DMS79 (cell line): ENCODE data around the gene FOXN4.

Source experiments
- DNase-seq: peaks from one replicate; lab custom pipeline; 2025; lab: John Stamatoyannopoulos, UW

Gene FOXN4

DNA sequence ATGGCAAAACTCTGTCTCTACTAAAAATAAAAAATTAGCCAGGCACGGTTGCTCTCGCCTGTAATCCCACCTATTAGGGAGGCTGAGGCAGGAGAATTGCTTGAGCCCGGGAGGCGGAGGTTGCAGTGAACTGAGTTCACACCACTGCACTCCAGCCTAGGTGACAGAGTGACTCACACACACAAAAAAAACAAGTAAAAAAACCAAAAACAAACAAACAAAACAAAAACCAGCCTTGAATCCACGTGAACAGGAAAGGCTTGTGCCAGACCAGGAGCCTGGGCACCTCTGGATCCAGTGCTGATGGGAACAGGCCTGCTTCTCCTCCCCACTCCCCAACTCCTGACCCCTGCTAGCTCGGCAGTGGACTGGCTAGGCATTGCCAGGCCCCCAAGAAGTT, 3.5 kb downstream of the FOXN4 start:
- no peak for DNase-seq

DNA sequence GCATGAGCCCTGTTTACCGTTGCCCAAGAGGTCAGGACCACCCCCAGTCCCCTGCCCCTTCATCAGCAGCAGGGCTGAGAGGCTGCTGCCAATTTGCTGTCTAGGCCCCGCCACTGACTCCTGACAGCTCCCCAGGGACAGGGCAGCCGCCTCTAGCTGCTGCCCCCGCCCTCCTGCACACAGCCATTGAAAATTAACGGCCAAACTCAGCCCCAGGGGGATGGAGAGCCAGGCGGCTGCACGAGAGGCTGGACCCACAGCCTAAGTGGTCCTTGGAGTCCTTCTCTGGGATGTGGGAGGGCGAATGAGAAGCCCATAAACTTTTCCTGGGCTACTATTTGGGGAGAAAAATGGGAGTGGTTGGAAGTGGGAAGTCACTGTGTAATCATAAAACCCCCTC, 4.6 kb downstream of the FOXN4 start:
- peak; percentile 38 for DNase-seq

DNA sequence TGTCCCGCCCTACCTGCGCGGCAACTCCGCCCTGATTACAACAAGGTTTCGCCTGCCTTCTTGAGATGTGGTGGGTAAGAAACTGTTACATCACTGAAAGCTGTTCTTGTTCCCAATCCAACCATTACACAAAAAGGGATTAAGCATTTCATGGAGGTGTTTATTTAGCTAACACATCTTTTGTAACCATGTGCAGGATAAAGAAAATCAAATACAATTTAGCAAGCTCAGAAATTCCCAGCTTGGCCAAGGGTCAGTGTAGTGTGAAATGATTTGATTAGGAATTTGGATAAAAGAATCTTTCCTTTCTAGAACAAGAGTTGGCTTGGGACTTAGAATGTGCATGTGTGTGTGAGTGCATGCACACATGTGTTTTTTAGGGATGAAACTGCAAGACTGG, 6.3 kb downstream of the FOXN4 start:
- no peak for DNase-seq

DNA sequence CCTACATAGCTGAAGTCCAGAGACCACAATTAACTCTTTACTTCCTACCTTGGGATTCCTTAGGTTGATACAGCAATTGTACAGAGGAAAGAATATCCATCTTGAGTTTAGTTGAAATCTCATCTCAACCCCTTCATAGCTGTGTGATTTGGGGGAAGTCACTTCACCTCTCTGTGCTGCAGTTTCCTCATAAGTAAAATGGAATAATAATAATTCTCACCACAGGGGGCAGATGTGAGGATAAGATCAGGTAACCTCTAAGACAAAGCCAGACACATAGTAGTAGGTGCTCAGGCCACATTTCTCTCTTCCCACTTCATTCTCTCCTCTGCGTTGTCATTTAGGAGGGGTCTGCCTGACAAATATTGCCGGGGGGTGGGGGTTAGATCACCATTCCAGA, 6.7 kb downstream of the FOXN4 start:
- no peak for DNase-seq

DNA sequence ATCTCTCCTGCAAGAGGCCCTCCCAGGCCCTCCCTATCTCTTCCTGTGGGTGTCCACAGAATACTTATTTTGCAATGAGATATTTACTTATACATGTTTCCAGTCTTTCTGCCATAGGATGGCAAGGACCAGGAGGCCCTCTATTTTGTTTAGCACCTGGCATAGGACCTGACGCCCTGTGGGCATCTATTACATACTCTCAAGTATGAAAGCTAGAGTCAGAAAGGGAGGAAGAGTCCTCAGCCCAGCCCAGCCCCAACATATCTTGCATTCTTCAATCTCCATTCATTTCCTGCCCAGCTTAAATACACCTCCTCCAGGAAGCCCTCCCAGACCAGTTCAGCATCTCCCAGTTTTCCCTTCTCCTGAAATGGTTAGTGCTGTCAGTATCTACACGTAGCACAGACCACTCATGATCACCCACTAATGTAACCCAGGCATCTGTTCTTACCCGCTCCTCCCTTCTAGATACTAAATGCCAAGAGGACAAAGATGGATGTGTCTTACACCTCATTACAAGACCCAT, 7.4 kb downstream of the FOXN4 start:
- no peak for DNase-seq

DNA sequence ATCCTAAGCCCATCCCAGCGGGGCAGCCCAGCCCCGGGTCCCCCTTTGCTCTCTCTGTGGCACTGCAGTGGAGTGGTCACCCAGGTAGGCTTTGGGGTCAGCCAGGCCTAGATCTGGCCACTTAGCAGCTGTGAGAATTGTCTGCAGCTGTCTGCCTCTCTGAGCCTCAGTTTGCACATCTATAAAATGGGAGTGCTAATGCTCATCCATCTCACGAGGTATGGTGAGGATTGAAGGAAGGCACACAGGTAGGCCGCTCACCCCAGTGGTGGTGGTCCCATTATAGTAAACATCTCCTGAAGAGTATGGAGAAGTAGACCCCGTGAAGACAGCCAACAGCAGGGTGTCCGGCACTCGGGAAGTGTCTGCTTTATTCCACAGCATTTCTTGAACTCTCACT, 9.2 kb downstream of the FOXN4 start:
- no peak for DNase-seq

DNA sequence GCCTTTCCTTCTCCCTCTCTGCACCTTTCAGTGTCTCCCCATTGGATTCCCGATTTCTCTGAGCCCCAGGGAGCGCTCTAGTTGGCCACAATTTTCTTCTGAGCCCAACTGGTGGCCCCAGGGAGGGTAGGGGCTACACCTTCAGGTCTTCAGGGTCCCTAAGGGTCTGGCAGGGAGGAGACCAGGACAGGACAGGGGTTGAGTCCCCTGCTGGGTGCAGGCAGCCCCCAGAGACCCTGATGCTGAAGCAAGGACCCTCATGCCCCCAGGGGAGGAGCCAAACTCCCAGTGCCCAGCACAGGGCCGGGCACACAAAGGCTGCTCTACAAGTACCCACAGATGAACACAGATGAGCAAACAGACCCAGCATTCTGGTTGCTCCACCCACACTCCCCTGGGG, 12.7 kb downstream of the FOXN4 start:
- no peak for DNase-seq

DNA sequence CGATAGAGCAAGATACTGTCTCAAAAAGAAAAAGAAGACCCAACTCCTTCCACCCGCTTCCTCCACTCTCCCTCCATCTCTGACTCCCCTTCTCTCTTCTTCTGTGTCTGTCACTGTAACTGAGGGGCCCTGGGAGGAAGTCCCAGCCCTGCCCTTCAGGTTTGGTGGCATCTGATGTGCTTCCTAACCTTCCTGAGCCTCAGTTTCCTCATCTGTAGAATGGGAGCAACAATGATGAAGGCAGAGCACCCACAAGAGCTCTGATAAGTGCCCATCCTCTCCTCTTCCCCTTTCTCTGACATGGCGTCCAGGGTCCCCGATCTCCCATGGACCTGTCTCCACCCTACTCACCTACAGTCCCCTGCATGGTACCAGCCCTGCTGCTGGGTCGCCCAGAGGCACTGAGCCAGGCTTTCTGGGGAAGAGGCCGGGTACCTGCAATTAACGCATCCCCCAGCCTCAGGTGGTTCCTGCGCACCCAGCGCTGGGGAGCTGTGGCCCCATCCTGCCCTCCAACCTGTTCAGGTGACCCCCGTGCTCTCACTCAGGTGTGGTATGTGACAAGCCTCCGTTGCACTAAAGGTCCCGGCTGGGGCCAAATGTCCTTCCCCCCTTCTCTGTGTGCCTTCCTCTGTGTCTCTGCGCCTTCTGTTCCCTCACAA, 13.2 kb downstream of the FOXN4 start:
- DNase-seq, result no peak

DNA sequence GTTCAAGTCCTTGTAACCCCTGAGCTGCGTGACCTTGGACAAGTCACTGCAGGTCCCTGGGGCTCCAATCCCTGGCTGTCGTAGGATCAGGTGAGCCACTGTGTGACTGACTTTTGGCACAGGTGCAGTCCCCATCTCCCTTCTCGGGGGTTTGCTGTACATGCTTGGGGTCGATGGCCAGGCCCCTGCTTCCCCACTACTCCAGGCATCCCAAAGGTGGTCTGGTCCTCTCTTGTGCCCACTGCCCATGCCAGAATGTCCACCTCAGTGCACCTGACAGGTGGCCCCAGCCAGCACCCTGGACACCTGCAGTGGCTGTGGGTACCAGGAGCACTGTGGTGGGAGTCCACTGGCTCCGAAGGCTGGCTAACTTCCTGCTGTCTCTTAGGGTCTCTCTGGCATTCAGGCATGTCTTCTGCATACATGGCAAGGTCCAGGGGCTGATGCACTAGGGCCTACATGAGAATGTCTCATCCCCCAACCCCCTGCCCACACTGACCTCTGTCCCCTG, 14.7 kb downstream of the FOXN4 start:
- DNase-seq, result no peak

DNA sequence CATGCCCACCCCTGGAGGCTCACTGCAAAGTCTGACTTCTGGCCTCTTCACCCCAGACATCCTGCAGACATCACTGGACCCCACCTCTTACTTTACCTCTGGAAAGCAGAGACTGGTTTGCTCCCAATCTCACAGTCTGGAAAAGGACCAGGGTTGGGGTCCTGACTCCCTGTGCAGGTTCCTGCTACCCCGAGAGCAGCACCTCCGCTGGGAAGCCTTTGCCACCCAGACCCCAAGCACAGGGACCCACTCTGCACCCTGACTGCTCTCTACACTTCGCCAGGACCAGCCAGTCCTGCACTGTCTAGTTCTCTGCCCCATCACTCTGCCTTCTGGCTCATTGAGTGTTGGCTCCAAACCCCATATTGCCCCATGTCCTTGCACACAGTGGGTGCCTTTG, 16.0 kb downstream of the FOXN4 start:
- no peak for DNase-seq

DNA sequence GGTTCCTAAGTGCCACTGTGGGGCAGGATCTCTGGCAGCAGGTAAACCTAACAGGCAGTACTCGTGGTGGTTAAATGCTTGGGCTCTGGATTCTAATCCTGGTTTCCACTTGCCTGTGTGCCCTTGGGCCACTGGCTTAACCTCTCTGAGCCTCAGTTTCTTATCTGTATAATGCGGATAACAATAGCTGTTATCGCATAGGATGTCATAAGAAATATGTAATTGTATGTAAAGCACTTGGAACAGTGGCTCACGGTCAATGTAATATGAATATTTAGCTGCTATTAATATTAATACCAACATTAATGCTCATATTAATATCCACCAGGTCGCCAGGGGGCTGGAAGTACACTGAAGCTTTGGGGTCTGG, 16.8 kb downstream of the FOXN4 start:
- DNase-seq, result no peak

DNA sequence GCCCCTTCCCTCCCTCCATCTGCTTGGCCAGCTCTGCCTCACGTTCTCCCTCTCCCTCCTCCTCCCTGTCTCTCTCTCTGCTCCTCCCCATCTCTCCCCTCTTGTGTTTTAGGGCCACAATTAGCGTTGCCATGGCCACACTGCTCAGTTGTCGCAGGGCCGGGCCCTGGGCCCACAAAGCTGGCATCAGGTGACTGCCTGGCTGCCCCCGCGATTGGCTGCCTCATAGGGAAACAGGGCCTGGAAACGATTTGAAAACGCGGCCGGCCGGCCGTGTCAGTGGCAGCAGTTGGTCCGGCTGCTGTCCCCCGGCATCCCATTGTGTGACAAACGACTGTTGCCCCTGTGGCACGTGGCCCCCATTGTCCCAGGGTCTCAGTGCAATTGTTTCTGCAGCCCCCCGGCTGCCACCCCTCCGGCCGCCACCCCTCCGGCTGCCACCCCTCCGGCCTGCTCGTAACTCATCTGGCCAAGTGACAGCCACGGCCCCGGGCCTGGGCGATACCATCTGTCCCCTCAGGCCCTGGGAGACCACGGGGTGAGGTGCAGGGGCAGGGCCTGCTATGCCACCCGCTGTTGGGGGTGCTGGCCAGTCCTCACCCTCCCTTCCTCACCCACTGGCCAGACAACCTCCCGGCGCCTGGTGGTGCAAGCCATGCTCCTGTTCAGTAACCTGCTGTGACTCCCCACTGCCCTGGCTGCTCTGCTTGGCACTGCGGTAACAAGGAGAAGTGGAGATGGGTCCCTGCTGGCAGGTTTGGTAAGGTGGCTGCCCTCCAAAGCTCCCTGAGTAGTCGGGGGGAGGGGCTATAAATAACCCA, 17.4 kb downstream of the FOXN4 start:
- DNase-seq, result peak; percentile 98

DNA sequence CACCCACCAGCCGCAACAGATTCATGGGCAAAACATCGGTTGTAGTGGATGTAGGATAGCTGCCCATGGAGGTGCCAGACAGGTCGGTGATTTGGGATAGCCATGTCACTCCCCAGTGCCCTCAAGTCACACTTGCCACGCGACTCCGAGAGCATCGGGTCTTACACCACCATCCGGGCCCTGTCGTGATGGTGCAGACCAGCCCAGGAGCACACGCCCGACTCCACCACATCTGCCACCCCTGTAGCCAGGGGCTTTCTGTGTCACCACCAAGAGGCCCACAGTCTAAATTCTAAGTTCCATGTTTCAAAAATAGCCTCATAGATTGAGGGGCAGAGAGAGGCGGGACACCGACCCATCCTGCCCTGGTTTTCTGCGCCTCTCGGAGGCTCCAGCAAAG, 18.0 kb downstream of the FOXN4 start:
- no peak for DNase-seq

DNA sequence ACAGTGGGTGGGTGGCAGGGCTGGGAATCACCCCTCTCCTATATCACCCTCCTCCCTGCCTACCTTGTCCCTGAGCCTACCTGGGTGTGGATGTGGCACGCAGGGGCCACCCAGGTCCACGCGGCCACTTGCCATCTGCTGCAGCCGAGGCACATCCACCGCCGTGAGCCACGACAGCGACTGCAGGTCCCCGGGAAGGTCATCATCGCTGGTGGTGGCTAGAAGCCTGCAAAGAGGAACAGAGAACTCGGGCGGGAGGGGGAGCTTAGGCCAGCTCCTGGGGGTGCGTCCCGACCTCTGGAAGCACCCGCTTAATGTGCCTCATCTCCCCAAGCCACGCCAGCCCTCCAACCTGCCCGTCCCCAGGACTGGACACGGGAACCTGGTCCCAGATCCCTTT, 19.0 kb downstream of the FOXN4 start:
- no peak for DNase-seq

DNA sequence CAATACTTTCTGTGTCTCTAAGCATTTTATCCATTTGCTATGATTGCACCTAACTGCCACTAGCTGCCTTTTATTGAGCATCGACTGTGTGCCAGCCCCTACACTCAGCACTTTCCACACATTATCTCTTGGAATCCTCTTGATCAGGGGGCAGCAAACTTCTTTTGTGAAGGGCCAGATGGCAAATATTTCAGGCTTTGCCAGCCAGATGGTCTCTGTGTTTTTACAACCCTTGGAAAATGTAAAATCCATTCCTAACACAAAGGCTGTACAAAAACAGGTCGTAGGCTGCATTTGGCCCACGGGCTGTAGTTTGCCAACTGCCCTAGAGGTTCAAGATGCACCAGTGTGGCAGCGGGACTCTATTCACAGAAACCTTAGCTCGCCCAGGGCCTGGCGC, 19.5 kb downstream of the FOXN4 start:
- no peak for DNase-seq

DNA sequence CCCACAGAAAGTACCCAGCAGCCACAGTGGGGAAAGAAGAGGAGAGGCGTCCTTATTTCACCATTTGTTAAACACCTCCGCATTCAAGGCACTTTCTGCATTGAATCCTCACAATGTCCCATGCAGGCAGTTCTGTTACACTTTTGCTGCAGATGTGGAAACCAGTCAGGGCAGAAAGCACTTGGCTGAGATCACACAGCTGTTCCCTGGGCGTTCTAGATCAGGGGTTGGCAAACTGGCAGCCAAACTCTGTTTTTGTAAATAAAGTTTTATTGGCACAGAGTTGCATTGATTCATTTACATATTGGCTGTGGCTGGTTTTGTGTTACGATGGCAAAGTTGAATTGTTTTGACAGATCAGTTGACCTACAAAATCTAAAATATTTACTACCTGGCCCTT, 20.1 kb downstream of the FOXN4 start:
- no peak for DNase-seq

DNA sequence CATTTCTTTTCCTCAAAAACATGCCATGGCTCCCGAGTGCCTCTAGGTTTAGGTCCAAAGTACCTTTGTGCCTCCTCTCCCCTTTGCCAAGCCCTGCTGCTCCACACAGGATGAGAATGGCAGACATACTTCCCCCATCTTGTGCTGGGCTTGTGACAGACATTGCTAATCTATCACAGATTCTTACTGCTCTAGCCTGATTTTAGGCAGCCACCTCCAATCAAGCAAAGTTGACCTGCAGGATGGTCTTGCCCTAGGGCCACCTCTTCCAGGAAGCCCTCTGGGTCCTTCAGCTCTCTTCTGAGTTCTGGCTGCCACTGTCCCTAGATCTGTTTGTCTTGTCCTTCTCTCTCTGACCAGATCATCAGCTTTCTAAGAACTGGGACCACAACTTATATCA, 20.5 kb downstream of the FOXN4 start:
- DNase-seq, result no peak

DNA sequence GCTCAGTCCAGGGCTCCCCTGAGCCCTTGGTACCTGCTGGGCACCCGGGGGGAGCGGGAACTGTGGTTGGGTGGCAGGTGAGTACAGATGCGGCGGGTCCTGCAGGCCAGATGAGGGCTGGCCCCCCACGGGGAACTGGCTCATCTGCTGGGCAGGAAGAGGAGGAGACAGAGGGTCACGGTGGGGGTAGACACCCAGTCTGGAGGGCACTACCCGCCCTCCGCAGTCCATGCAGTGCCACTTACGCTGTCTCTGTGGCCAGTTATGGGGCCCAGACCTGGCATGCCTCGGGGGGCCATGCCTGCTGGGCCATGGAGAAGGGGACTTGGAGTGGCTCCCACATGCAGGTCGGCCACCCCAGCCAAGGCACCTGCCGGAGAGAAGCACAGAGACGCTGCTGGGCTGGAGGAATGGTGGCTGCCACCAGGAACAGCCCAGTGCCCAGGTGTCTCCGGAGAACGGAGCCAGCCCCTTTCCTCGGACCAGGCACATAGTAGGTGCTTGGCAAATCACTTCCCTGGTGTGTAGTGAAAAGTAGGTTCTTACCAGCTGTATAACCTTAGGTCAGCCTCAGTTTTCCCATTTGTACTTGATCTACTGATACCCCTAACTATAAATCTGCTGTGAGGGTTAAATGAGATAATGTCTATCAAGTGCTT, 21.1 kb downstream of the FOXN4 start:
- no peak for DNase-seq

DNA sequence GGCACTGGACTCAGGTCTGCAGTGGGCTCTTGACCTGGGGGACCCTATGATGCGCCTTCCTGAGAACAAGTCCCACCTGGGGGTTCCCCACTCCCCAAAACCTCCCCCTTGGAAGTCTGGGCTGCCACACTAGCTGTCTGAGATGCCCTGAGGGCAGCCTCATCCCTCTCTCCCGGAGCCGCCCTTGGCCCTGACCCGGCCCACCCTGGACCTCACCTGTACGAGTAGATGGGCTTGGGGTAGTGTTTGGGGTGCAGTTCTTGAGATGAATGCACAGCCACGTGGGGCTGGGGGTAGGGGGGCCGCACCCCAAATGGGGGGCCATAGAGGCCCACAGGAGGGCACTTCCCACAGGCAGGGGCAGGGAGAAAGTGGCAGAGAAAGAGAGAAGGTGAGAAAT, 21.9 kb downstream of the FOXN4 start:
- no peak for DNase-seq

DNA sequence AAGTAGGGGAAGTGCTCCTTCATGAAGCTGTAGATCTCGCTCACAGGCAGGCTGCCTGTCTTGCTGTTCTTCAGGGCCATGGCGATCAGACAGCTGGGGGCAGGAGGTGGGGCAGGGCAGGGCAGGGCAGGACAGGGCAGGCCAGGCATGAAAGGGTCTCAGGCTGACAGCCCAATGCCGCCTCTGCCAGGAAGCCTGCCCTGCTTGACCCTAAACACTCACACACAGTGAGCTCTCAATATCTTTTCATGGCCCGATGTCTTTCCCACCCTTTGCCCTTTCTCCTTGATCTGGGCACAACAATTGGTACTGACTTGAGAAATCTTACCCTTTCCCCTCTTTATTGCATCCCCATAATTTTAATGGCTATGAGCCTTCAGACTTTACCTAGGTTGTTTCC, 22.4 kb downstream of the FOXN4 start:
- no peak for DNase-seq

DNA sequence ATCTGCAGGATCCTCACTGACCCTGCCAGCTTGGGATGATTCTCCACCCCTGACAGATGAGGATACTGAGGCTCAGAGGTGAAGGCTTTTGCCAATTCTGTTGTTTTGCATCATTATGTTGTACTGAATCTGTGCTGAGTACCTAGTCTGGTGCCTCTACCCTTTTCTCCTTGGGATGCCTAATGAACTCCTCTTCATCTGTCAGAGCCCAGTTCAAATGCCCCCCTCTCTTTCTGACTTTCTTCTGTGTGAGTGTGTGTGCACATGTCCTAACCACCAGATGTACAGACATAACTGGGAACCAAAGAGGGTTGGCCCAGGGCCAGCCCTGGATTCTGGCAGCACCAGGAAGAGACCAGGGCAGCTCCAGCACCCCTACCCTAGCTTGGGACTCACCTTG, 22.8 kb downstream of the FOXN4 start:
- no peak for DNase-seq

DNA sequence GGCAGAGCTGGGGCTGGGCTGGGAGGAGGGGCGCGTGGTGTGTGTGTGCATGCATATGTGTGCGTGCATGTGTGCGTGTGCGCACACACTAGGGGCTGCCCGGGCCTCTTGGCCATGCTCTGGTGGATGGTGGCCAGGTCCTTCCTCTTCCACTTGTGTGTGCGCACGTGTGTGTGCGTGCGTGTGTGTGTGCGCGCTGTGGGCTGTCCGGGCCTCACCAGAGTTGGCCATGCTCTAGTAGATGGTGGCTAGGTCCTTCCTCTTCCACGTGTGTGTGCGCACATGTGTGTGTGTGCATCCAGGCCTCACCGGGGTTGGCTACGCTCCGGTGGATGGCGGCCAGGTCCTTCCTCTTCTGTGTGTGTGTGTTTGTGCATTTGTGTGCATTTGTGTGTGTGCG, 24.7 kb downstream of the FOXN4 start:
- DNase-seq, result no peak

DNA sequence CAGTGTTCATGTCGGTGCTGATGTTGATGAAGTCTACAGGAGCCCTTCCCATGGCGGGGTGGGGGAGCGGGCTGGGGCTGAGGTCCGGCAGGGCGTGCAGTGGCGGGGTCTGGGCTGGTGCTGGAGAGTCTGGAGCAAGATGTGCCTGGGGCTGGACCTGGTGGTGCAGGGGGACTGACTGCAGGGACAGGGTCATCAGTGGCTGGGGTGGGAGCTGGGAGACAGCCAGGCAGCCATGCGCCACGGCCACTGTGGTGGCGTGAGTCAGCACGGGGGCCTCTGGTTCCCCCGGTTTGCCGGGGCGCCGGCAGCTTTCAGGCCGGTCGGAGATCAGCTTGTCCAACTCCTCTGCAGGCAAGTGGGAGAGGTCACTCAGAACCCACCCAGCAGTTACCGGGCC, 27.6 kb downstream of the FOXN4 start:
- DNase-seq, result no peak
